ENCODE measurements around the gene MCHR1. TPM values are rescaled to one million over a fixed set of nuclear protein-coding genes. Genes with fewer than 3 reads are reported as not detected.

Gene MCHR1
- total and polyA plus RNA-seq, 9 of the 15 experiments (the other 6 are each of a cell fraction or from before 2014, with no cell fraction given), result 0.03 to 0.50 TPM; not detected in 7

- TF ChIP-seq FOXP4 (CRISPR knock-in tag; IDR thresholded peaks at IDR 0.05; ENCODE audit: borderline replicate concordance) (no peak), NRF1 (conservative IDR thresholded peaks at IDR 0.05 in 1 of 2, IDR thresholded peaks at IDR 0.05 in 1 of 2) (peak in 1 of 2 experiments; percentile 26; a peak in 1 of 4 replicates), RHOXF2B (CRISPR knock-in tag; conservative IDR thresholded peaks at IDR 0.05) (no peak), TEAD4 (IDR thresholded peaks at IDR 0.05; ENCODE audit: low read length) (0 out of 2 replicates have a peak, but pooled peaks have one; percentile 37), TEAD4 (CRISPR knock-in tag; IDR thresholded peaks at IDR 0.05; ENCODE audit: borderline replicate concordance) (no peak), TCF3 (CRISPR knock-in tag; IDR thresholded peaks at IDR 0.05) (0 out of 2 replicates have a peak, but pooled peaks have one; percentile 21), TAL1 (IDR thresholded peaks at IDR 0.05) (peak; percentile 42), HEY1 (CRISPR knock-in tag; IDR thresholded peaks at IDR 0.05; ENCODE audit: borderline replicate concordance) (no peak), DPF2 (IDR thresholded peaks at IDR 0.05) (peak; percentile 86), TAF9B (IDR thresholded peaks at IDR 0.05; ENCODE audit: partially characterized antibody) (no peak), ZNF395 (CRISPR knock-in tag; IDR thresholded peaks at IDR 0.05) (peak; percentile 39; the same call in 1 of the 2 replicates), CBX1 (IDR thresholded peaks at IDR 0.05; ENCODE audit: low read depth) (no peak), ZBTB11 (CRISPR knock-in tag; IDR thresholded peaks at IDR 0.05) (peak in 1 of 3 experiments; percentile 61; a peak in 2 of 6 replicates), ZNF695 (CRISPR knock-in tag; IDR thresholded peaks at IDR 0.05) (no peak), HDAC2 (IDR thresholded peaks at IDR 0.05) (0 out of 2 replicates have a peak, but pooled peaks have one; percentile 58), JUND (IDR thresholded peaks at IDR 0.05; ENCODE audit: borderline replicate concordance, low read depth, low read length) (peak; percentile 52; the same call in 1 of the 2 replicates), JUND (tag; IDR thresholded peaks at IDR 0.05; ENCODE audit: borderline replicate concordance, low read depth, low read length) (peak; percentile 66; the same call in 1 of the 3 replicates), MAFG (tag; conservative IDR thresholded peaks at IDR 0.05) (no peak; the same call in 1 of the 2 replicates), KDM1A (IDR thresholded peaks at IDR 0.05) (0 out of 4 replicates have a peak, but pooled peaks of 1 of the 2 experiments have one; percentile 11), SPI1 (IDR thresholded peaks at IDR 0.05; ENCODE audit: borderline replicate concordance, low read depth, low read length) (peak; percentile 16; the same call in 1 of the 2 replicates), ATF7 (IDR thresholded peaks at IDR 0.05) (peak; percentile 55; the same call in 1 of the 2 replicates), MTF1 (CRISPR knock-in tag; IDR thresholded peaks at IDR 0.05; ENCODE audit: borderline replicate concordance) (no peak)
Measured at GRCh38 chr22:40709752-40710413, 30.6 kb downstream of the MCHR1 start (continued).

Data from K562 (cell line).